ENCODE results near the gene SLC38A10.

The SLC38A10 gene

DNA sequence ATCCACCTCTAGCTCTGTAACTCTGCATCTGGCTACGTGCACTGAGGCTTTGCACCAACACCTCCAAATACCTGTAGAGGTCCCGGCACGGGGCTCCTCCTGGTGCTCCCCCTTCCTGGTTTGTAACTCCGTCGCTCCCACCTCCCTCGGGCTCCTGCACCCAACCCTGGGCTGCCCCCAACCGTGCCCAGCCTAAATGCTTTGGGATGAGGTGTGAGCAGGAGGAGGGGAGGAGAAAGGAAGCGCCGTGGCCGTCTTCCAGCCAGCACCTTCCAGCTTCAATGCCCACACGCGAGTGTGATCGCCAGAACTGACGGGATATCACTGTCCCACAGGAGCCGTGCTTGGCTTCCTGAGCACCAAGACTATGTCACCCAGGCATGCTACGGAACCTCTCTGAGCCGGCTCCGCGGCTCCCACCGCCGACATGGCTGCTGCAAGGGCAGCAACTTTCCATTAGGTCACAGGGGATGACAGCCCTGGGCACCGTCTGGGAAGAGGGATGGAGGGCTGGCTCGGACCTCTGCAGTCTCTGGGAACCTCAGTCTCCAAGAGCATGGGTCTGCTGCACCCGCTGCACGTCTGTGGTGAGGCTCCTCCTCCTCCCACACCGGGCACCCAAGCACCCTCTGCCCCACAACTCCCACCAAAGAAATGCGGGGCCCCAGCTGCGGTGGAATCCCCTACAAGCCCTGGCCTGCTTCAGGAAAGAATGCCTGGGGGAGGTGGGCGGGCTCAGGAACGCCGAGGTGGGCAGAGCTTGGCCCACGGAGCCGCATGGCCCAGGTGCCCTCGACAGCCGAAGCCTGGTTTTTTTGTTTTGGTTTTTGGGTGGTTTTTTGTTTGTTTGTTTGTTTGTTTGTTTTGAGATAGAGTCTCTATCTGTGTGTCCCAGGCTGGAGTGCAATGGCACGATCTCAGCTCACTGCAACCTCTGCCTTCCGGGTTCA lies 6.4 kb upstream of the SLC38A10 start:
- Histone ChIP-seq H3K14ac (ENCODE audit: low read length in 2 of 2) (peak overlapping the region in 1 of 2 experiments; percentile 63), H3K4ac (ENCODE audit: low read depth in 1 of 2, low read length in 2 of 2) (no peak overlapping the region), H2AFZ (ENCODE audit: low read depth, low read length) (no peak overlapping the region), H3K27ac (ENCODE audit: low read length, poor library complexity, severe bottlenecking) (no peak overlapping the region), H3K79me1 (replicated peaks; ENCODE audit: low read length, poor library complexity, severe bottlenecking) (no peaks in the 10 kb centered on the region), H4K91ac (ENCODE audit: low read length) (no peak overlapping the region), H3K36me3 (ENCODE audit: control insufficient read depth in 1 of 2, insufficient read depth in 2 of 2, low read depth in 1 of 2, low read length in 2 of 2) (no peaks in the 10 kb centered on the region), H4K8ac (ENCODE audit: low read length) (no peak overlapping the region), H2BK12ac (ENCODE audit: low read length in 2 of 2) (no peak overlapping the region), H2AK5ac (ENCODE audit: low read length, severe bottlenecking) (no peak overlapping the region), H3K4me2 (ENCODE audit: low read length, poor library complexity, severe bottlenecking) (no peak overlapping the region), H3K4me1 (ENCODE audit: control insufficient read depth, insufficient read depth, low read depth, low read length) (no peaks in the 10 kb centered on the region), H3K9ac (ENCODE audit: low read length) (peak overlapping the region; percentile 29), H3K18ac (ENCODE audit: low read depth in 1 of 2, low read length in 2 of 2) (no peak overlapping the region), H2BK15ac (ENCODE audit: low read depth, poor library complexity, severe bottlenecking) (no peak overlapping the region), H3K9me3 (ENCODE audit: control insufficient read depth, low read length) (no peaks in the 10 kb centered on the region), H3K23ac (ENCODE audit: low read length in 2 of 2) (no peak overlapping the region), H3K27me3 (ENCODE audit: control insufficient read depth in 1 of 2, insufficient read depth in 1 of 2, low read length in 2 of 2) (peaks cover 0 to 25% of the 10 kb centered on the region in 2 experiments), H2BK120ac (ENCODE audit: low read depth, low read length) (no peak overlapping the region), H3K4me3 (ENCODE audit: insufficient read depth in 1 of 2, low read depth in 1 of 2, low read length in 2 of 2) (peak overlapping the region in 1 of 2 experiments; percentile 65), H2BK5ac (ENCODE audit: low read depth, low read length, poor library complexity, severe bottlenecking) (no peak overlapping the region)
- DNase-seq: no peak
- WGBS: 83% methylated on average over 34 of the region's 37 CpGs

DNA sequence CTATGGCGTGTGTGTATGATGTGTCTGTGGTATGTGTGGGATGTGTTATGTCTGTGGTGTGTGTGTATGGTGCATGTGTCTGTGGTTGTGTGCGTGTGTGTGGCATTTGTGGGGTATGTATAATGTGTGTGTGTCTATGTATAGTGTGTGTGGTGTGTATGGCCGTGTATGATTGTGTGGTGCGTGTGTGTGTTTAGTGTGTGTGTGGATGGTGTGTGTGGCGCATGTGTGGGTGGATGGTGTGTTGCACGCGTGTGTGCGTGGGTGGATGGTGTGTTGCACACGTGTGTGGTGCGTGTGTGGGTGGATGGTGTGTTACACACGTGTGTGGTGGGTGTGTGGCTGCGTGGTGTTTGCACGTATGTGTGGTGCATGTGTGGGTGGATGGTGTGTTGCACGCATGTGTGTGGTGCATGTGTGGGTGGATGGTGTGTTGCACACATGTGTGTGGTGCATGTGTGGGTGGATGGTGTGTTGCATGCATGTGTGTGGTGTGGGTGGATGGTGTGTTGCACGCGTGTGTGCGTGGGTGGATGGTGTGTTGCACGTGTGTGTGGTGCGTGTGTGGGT lies 5.6 kb upstream of the SLC38A10 start:
- H4K91ac ChIP-seq (ENCODE audit: low read length): peak overlapping the region; percentile 0
- H4K8ac ChIP-seq (ENCODE audit: low read length): no peak overlapping the region
- H2BK15ac ChIP-seq (ENCODE audit: low read depth, poor library complexity, severe bottlenecking): no peak overlapping the region
- no peak overlapping the region for H2BK12ac ChIP-seq (ENCODE audit: low read length in 2 of 2)
- no peak overlapping the region for H2AFZ ChIP-seq (ENCODE audit: low read depth, low read length)
- no peak overlapping the region for H3K4me3 ChIP-seq (ENCODE audit: insufficient read depth in 1 of 2, low read depth in 1 of 2, low read length in 2 of 2)
- peak overlapping the region in 1 of 2 experiments; percentile 76 for H3K14ac ChIP-seq (ENCODE audit: low read length in 2 of 2)
- peaks cover 3% of the 10 kb centered on the region for H3K4me1 ChIP-seq (ENCODE audit: control insufficient read depth, insufficient read depth, low read depth, low read length)
- no peak overlapping the region for H3K9ac ChIP-seq (ENCODE audit: low read length)
- no peak overlapping the region for H2BK120ac ChIP-seq (ENCODE audit: low read depth, low read length)
- H3K23ac ChIP-seq (ENCODE audit: low read length in 2 of 2): no peak overlapping the region
- no peak for DNase-seq
- peaks cover 0 to 25% of the 10 kb centered on the region in 2 experiments for H3K27me3 ChIP-seq (ENCODE audit: control insufficient read depth in 1 of 2, insufficient read depth in 1 of 2, low read length in 2 of 2)
- H3K36me3 ChIP-seq (ENCODE audit: control insufficient read depth in 1 of 2, insufficient read depth in 2 of 2, low read depth in 1 of 2, low read length in 2 of 2): no peaks in the 10 kb centered on the region
- WGBS: 94% methylated on average over 14 of the region's 19 CpGs
- no peak overlapping the region for H3K27ac ChIP-seq (ENCODE audit: low read length, poor library complexity, severe bottlenecking)
- H2BK5ac ChIP-seq (ENCODE audit: low read depth, low read length, poor library complexity, severe bottlenecking): no peak overlapping the region
- peak overlapping the region in 1 of 2 experiments; percentile 1 for H3K18ac ChIP-seq (ENCODE audit: low read depth in 1 of 2, low read length in 2 of 2)
- no peak overlapping the region for H3K4ac ChIP-seq (ENCODE audit: low read depth in 1 of 2, low read length in 2 of 2)
- no peak overlapping the region for H2AK5ac ChIP-seq (ENCODE audit: low read length, severe bottlenecking)
- H3K79me1 ChIP-seq (replicated peaks; ENCODE audit: low read length, poor library complexity, severe bottlenecking): peaks cover under 1% of the 10 kb centered on the region
- H3K4me2 ChIP-seq (ENCODE audit: low read length, poor library complexity, severe bottlenecking): no peak overlapping the region
- no peaks in the 10 kb centered on the region for H3K9me3 ChIP-seq (ENCODE audit: control insufficient read depth, low read length)

DNA sequence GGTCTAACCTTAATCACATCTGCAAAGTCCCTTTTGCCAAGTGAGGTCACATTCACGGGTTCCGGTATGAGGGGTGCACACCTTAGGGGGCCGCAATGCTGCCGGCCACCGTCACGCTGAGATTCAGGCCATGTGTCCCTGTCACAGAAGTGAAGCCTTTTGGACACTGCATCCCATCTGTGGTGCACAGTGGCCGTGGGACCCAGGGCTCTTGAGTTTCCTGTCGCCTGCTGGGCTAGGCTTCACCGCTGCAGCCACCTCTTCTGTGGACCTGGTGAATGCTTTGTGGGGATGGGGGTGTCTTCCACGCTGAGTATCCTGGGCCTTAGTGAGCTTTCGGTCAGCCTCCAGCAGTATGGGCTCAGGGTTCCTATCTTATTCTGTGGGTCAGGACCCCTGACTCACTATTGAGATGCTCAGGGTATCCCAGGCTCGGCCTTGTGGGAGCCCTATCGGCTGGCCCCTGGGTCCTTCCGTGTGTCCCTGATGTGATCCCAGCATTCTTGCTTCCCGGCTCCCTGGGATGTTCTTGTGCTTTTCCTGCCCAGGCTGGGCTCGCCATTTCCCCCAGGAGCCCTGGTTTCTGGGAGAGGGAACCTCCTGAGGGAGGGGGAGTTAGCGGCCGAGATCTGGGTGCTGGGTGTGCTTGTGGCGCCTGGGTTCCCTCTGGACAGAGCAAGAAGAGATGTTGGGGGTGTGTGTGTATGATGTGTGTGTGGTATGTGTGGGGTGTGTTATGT lies 4.9 kb upstream of the SLC38A10 start:
- Histone ChIP-seq H3K4me1 (ENCODE audit: control insufficient read depth, insufficient read depth, low read depth, low read length) (peaks cover 5% of the 10 kb centered on the region), H2AK5ac (ENCODE audit: low read length, severe bottlenecking) (no peak overlapping the region), H4K91ac (ENCODE audit: low read length) (peak overlapping the region; percentile 47), H3K27me3 (ENCODE audit: control insufficient read depth in 1 of 2, insufficient read depth in 1 of 2, low read length in 2 of 2) (peaks cover 0 to 25% of the 10 kb centered on the region in 2 experiments), H3K18ac (ENCODE audit: low read depth in 1 of 2, low read length in 2 of 2) (no peak overlapping the region), H3K23ac (ENCODE audit: low read length in 2 of 2) (no peak overlapping the region), H2BK5ac (ENCODE audit: low read depth, low read length, poor library complexity, severe bottlenecking) (no peak overlapping the region), H3K79me1 (replicated peaks; ENCODE audit: low read length, poor library complexity, severe bottlenecking) (peaks cover 5% of the 10 kb centered on the region), H3K27ac (ENCODE audit: low read length, poor library complexity, severe bottlenecking) (no peak overlapping the region), H3K9me3 (ENCODE audit: control insufficient read depth, low read length) (no peaks in the 10 kb centered on the region), H3K4ac (ENCODE audit: low read depth in 1 of 2, low read length in 2 of 2) (no peak overlapping the region), H2BK120ac (ENCODE audit: low read depth, low read length) (no peak overlapping the region), H2AFZ (ENCODE audit: low read depth, low read length) (no peak overlapping the region), H4K8ac (ENCODE audit: low read length) (no peak overlapping the region), H2BK15ac (ENCODE audit: low read depth, poor library complexity, severe bottlenecking) (no peak overlapping the region), H3K9ac (ENCODE audit: low read length) (no peak overlapping the region), H3K4me3 (ENCODE audit: insufficient read depth in 1 of 2, low read depth in 1 of 2, low read length in 2 of 2) (no peak overlapping the region), H3K14ac (ENCODE audit: low read length in 2 of 2) (no peak overlapping the region), H3K36me3 (ENCODE audit: control insufficient read depth in 1 of 2, insufficient read depth in 2 of 2, low read depth in 1 of 2, low read length in 2 of 2) (no peaks in the 10 kb centered on the region), H2BK12ac (ENCODE audit: low read length in 2 of 2) (no peak overlapping the region), H3K4me2 (ENCODE audit: low read length, poor library complexity, severe bottlenecking) (no peak overlapping the region)
- DNase-seq: no peak
- 89% methylated on average over 19 of the region's 19 CpGs for WGBS
